K562 (cell line): Measurements from ENCODE around the gene RNF223.

Experiments used
- FOXP1 ChIP-seq: sonication (generic); formaldehyde crosslinking; IDR thresholded peaks from 2 replicates; pipeline ENCODE4 v1.8.0; 2022; ENCODE audit warnings: mild to moderate bottlenecking, missing genetic modification reagents
- MXI1 ChIP-seq: IDR thresholded peaks from 2 replicates; pipeline ENCODE4 v1.6.1; 2011; ENCODE audit warnings: low read depth, mild to moderate bottlenecking, improper control_type of control experiment, low read length
- RAD21 ChIP-seq, 2 experiments: fragments of 250-450 bp in 1 of 2; fragments of 450-650 bp in 1 of 2; sonication (Bioruptor Pico) in 1 of 2; formaldehyde crosslinking in 1 of 2; IDR thresholded peaks in 1 of 2; conservative IDR thresholded peaks in 1 of 2; 2 replicates each; pipeline versions ENCODE4 v1.4.0 to v1.8.0; 2020 to 2022; ENCODE audit warnings: mild to moderate bottlenecking in 2 of 2, moderate library complexity in 1 of 2
- RBBP5 ChIP-seq: fragments of 200-600 bp; sonication (generic); IDR thresholded peaks from 2 replicates; pipeline ENCODE4 v1.6.1; 2012; ENCODE audit warnings: borderline replicate concordance, mild to moderate bottlenecking, low read length, control low read depth, inconsistent platforms; ENCODE audit not compliant: insufficient read depth, poor library complexity, severe bottlenecking
- REST ChIP-seq, 2 experiments: fragments of 450-650 bp; formaldehyde crosslinking in 1 of 2; IDR thresholded peaks; 2 replicates each; pipeline versions ENCODE4 v1.4.0 to v1.6.1; 2014 to 2020; ENCODE audit warnings: mild to moderate bottlenecking in 2 of 2, borderline replicate concordance in 1 of 2, low read depth in 1 of 2
- SMAD1 ChIP-seq: fragments of 150-350 bp; IDR thresholded peaks from 2 replicates; pipeline ENCODE4 v1.6.1; 2014; ENCODE audit warnings: low read length, low read depth; ENCODE audit not compliant: partially characterized antibody
- ZNF282 ChIP-seq: sonication (generic); formaldehyde crosslinking; IDR thresholded peaks from 2 replicates; pipeline ENCODE4 v1.8.1; 2023; ENCODE audit warnings: missing genetic modification reagents
- TF ChIP-seq, protein P1 (sequence below): fragments of 450-650 bp; IDR thresholded peaks from 2 replicates; pipeline ENCODE4 v1.6.1; 2016; ENCODE audit warnings: missing biosample characterization, missing genetic modification characterization
- TF ChIP-seq, protein P2 (sequence below), 3 experiments: IDR thresholded peaks in 2 of 3; conservative IDR thresholded peaks in 1 of 3; 2 replicates each; pipeline ENCODE4 v1.5.1; 2011 to 2012; ENCODE audit warnings: low read length in 3 of 3, mild to moderate bottlenecking in 3 of 3, control low read depth in 2 of 3, improper control_type of control experiment in 1 of 3, inconsistent platforms in 1 of 3, low read depth in 1 of 3, mixed read lengths in 1 of 3, moderate library complexity in 1 of 3; ENCODE audit not compliant: insufficient read depth in 2 of 3
- TF ChIP-seq, protein P3 (sequence below), 3 experiments: fragments of 200-800 bp in 1 of 3; sonication (Bioruptor generic) in 1 of 3; sonication (generic) in 1 of 3; formaldehyde crosslinking in 1 of 3; IDR thresholded peaks; 2 replicates each; pipeline versions ENCODE4 v1.6.1 to v1.8.0; 2016 to 2022; ENCODE audit warnings: mild to moderate bottlenecking in 2 of 3, missing compliant biosample characterization in 2 of 3, missing genetic modification characterization in 2 of 3, missing genetic modification reagents in 1 of 3

DNA sequence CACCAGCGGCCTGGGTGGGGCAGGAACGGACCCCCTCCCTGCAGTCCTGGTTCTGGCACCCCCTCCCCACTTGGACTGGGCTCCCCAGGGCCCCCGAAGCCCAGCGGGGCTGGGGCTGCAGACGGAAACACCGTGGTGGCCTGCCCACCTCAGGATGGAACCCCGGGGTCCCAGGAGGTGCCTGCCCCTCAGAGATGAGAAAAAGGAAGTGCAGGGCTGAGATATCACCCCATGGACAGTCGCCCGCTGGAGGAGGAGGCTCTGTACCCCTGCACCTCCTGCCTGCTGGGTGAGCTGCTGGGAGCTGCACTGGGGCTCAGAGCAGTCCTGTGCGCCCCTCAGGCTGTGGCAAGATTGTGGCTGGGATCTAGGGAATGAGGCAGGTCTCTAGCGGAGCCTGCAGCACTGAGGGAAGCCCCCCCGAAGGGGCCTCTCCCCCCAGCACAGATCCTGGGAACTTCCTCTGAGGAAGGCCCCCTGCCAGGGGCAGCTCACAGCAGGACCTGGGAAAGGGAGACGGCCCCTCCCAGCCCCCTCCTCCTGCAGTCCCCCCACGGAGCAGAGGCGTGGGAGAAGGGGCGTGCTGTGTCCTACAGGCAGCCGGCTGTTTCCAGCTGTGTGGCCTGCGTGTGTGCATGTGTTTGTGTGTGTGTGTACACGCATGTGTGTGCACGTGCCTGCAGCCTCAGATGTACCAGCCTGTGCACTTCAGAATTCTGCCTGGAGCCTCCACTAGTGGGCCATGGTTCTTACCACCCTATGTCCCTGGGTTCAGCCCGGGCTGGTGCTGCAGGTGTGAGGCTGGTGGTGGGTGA lies 47.3 kb downstream of the RNF223 start:
- TF ChIP-seq RAD21 (CRISPR knock-in tag; conservative IDR thresholded peaks at IDR 0.05 in 1 of 2, IDR thresholded peaks at IDR 0.05 in 1 of 2) (no peak), RBBP5 (no peak), MXI1 (no peak), FOXP1 (CRISPR knock-in tag) (no peak), REST (IDR thresholded peaks at IDR 0.05; ENCODE audit: borderline replicate concordance) (no peak), REST (CRISPR knock-in tag; IDR thresholded peaks at IDR 0.05; ENCODE audit: low read depth) (no peak), SMAD1 (no peak), ZNF282 (CRISPR knock-in tag) (no peak)
- TF ChIP-seq, protein P1, sequence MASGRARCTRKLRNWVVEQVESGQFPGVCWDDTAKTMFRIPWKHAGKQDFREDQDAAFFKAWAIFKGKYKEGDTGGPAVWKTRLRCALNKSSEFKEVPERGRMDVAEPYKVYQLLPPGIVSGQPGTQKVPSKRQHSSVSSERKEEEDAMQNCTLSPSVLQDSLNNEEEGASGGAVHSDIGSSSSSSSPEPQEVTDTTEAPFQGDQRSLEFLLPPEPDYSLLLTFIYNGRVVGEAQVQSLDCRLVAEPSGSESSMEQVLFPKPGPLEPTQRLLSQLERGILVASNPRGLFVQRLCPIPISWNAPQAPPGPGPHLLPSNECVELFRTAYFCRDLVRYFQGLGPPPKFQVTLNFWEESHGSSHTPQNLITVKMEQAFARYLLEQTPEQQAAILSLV (tag), result no peak
- TF ChIP-seq, protein P2, sequence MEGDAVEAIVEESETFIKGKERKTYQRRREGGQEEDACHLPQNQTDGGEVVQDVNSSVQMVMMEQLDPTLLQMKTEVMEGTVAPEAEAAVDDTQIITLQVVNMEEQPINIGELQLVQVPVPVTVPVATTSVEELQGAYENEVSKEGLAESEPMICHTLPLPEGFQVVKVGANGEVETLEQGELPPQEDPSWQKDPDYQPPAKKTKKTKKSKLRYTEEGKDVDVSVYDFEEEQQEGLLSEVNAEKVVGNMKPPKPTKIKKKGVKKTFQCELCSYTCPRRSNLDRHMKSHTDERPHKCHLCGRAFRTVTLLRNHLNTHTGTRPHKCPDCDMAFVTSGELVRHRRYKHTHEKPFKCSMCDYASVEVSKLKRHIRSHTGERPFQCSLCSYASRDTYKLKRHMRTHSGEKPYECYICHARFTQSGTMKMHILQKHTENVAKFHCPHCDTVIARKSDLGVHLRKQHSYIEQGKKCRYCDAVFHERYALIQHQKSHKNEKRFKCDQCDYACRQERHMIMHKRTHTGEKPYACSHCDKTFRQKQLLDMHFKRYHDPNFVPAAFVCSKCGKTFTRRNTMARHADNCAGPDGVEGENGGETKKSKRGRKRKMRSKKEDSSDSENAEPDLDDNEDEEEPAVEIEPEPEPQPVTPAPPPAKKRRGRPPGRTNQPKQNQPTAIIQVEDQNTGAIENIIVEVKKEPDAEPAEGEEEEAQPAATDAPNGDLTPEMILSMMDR (IDR thresholded peaks at IDR 0.05 in 2 of 3, conservative IDR thresholded peaks at IDR 0.05 in 1 of 3; ENCODE audit: insufficient read depth in 2 of 3, low read depth in 1 of 3, low read length in 3 of 3), result no peak
- TF ChIP-seq, protein P3, sequence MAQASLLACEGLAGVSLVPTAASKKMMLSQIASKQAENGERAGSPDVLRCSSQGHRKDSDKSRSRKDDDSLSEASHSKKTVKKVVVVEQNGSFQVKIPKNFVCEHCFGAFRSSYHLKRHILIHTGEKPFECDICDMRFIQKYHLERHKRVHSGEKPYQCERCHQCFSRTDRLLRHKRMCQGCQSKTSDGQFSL (CRISPR knock-in tag; IDR thresholded peaks at IDR 0.05), result no peak
- TF ChIP-seq, protein P3 (tag; IDR thresholded peaks at IDR 0.05), result no peak
